Breast epithelium (tissue), 4 donors: ENCODE results near the gene RBM18. TPM values are rescaled to one million over a fixed set of nuclear protein-coding genes. Genes with fewer than 3 reads are reported as not detected.

ENCODE experiments used
- DNase-seq, 2 donors: peaks; one replicate each; pipeline ENCODE4 v3.0.0-alpha.2; 2019; ENCODE audit warnings: low spot score in 2 of 2
- H3K27ac ChIP-seq, 2 donors: fragments of 200-600 bp; sonication (generic) in 1 of 2; one replicate each; pipeline ENCODE4 v1.5.1; 2016 to 2019; ENCODE audit warnings: mild to moderate bottlenecking in 1 of 2
- H3K27me3 ChIP-seq, 2 donors: fragments of 200-600 bp; sonication (generic) in 1 of 2; one replicate each; pipeline versions ENCODE4 v1.5.1 to v1.6.0; 2017 to 2019; ENCODE audit warnings: control low read depth in 1 of 2, mild to moderate bottlenecking in 1 of 2
- H3K36me3 ChIP-seq: fragments of 200-600 bp; one replicate; pipeline ENCODE4 v1.5.1; 2019
- H3K4me1 ChIP-seq, 2 donors: fragments of 200-600 bp; sonication (generic); one replicate each; pipeline ENCODE4 v1.5.1; 2016 to 2019; ENCODE audit warnings: control low read depth in 1 of 2
- H3K4me3 ChIP-seq, 3 donors: fragments of 200-600 bp; sonication (generic); 1 replicate in 2 of 3; 2 replicates in 1 of 3; pipeline ENCODE4 v1.5.1; 2016 to 2019; ENCODE audit warnings: mild to moderate bottlenecking in 3 of 3, moderate library complexity in 2 of 3
- H3K9me3 ChIP-seq, 2 donors: fragments of 200-600 bp; sonication (generic) in 1 of 2; one replicate each; pipeline ENCODE4 v1.5.1; 2016 to 2019; ENCODE audit warnings: control low read depth in 1 of 2
- CTCF ChIP-seq, 3 donors: fragments of 450-650 bp; IDR thresholded peaks; one replicate each; pipeline ENCODE4 v1.5.1; 2016 to 2017; ENCODE audit warnings: antibody characterized with exemption in 3 of 3, mild to moderate bottlenecking in 3 of 3, moderate library complexity in 3 of 3
- POLR2A ChIP-seq: fragments of 450-650 bp; IDR thresholded peaks from one replicate; pipeline ENCODE4 v1.6.1; 2016; ENCODE audit warnings: antibody characterized with exemption, mild to moderate bottlenecking, moderate library complexity
- POLR2AphosphoS5 ChIP-seq, 3 donors: sonication (generic); formaldehyde crosslinking; IDR thresholded peaks; one replicate each; pipeline ENCODE4 v1.6.1; 2017; ENCODE audit warnings: antibody characterized with exemption in 3 of 3
- intact Hi-C: fragments of 100-400 bp; cut with DNase I; formaldehyde crosslinking; loops from one replicate; pipeline ENCODE4 v1.15.1; 2023; ENCODE audit warnings: low total_unique reads
- total RNA-seq, 3 donors: library from RNA; depleted of rRNA; stranded (reverse); fragments of >200 nt; gene quantifications; one replicate each; pipeline ENCODE4 v1.1.0, GENCODE V29; 2016

Gene RBM18
- total RNA-seq, 3 donors from 2014 or later: 10.4 to 20.9 (median 13.4) TPM

GRCh38 chr9:122200960-122201595 is 63.6 kb downstream of the RBM18 start:
- H3K36me3 ChIP-seq: no peaks in the 10 kb centered on the region
- intact Hi-C loops: no loop called here
- no peak for TF ChIP-seq POLR2A
- no peak for TF ChIP-seq POLR2AphosphoS5 (IDR thresholded peaks at IDR 0.05)
- no peak for TF ChIP-seq CTCF (IDR thresholded peaks at IDR 0.05)

GRCh38 chr9:122197882-122198281 is 66.8 kb downstream of the RBM18 start:
- intact Hi-C loops: no loop called here
- DNase-seq: no peak
- Histone ChIP-seq H3K27me3 (no peaks in the 10 kb centered on the region), H3K36me3 (no peaks in the 10 kb centered on the region), H3K27ac (no peak overlapping the region), H3K9me3 (no peaks in the 10 kb centered on the region), H3K4me1 (no peaks in the 10 kb centered on the region), H3K4me3 (no peak overlapping the region)
- TF ChIP-seq POLR2A (no peak), CTCF (IDR thresholded peaks at IDR 0.05) (no peak), POLR2AphosphoS5 (IDR thresholded peaks at IDR 0.05) (no peak)

More at GRCh38 chr9:122200960-122201595, 63.6 kb downstream of the RBM18 start:
- H3K9me3 ChIP-seq: no peaks in the 10 kb centered on the region
- no peak overlapping the region for H3K4me3 ChIP-seq
- H3K27me3 ChIP-seq: no peaks in the 10 kb centered on the region
- no peak for DNase-seq
- no peak overlapping the region for H3K27ac ChIP-seq
- H3K4me1 ChIP-seq: no peaks in the 10 kb centered on the region

GRCh38 chr9:122197426-122197825 is 67.2 kb downstream of the RBM18 start:
- Histone ChIP-seq H3K4me1 (no peaks in the 10 kb centered on the region), H3K4me3 (no peak overlapping the region), H3K36me3 (no peaks in the 10 kb centered on the region), H3K9me3 (no peaks in the 10 kb centered on the region), H3K27ac (no peak overlapping the region), H3K27me3 (no peaks in the 10 kb centered on the region)
- intact Hi-C loops: no loop called here
- TF ChIP-seq POLR2AphosphoS5 (IDR thresholded peaks at IDR 0.05): no peak
- no peak for TF ChIP-seq CTCF (IDR thresholded peaks at IDR 0.05)
- TF ChIP-seq POLR2A: no peak
- DNase-seq: no peak

- no peaks in the 10 kb centered on the region for H3K9me3 ChIP-seq
- H3K27ac ChIP-seq: no peak overlapping the region
- H3K27me3 ChIP-seq: no peaks in the 10 kb centered on the region
- TF ChIP-seq POLR2AphosphoS5 (IDR thresholded peaks at IDR 0.05) (no peak), POLR2A (no peak), CTCF (IDR thresholded peaks at IDR 0.05) (no peak)
- no peak for DNase-seq
- no peak overlapping the region for H3K4me3 ChIP-seq
- no peaks in the 10 kb centered on the region for H3K4me1 ChIP-seq
- H3K36me3 ChIP-seq: no peaks in the 10 kb centered on the region
- intact Hi-C loops: no loop called here
Observed at GRCh38 chr9:122195875-122196274, 68.8 kb downstream of the RBM18 start.

- DNase-seq: no peak
- TF ChIP-seq POLR2A (no peak), CTCF (IDR thresholded peaks at IDR 0.05) (no peak), POLR2AphosphoS5 (IDR thresholded peaks at IDR 0.05) (no peak)
- Histone ChIP-seq H3K4me3 (no peak overlapping the region), H3K27ac (no peak overlapping the region), H3K4me1 (no peaks in the 10 kb centered on the region), H3K36me3 (no peaks in the 10 kb centered on the region), H3K27me3 (no peaks in the 10 kb centered on the region), H3K9me3 (no peaks in the 10 kb centered on the region)
- intact Hi-C loops: no loop called here
Observed at GRCh38 chr9:122193651-122194050, 71.0 kb downstream of the RBM18 start.
